ENCODE measurements around the gene CTSK. TPM values are rescaled to one million over a fixed set of nuclear protein-coding genes. Genes with fewer than 3 reads are reported as not detected.
"Not testable (repeated sequence)": the region's sequence is repeated elsewhere in the genome, so short reads cannot be mapped to it uniquely, and the experiment has no call there.

CTSK gene
- 51.6 and 53.6 TPM in 2 replicates for total RNA-seq
- long read RNA-seq, transcript CTSK-201 (8 exons, 1,692 nt), result major isoform, 502 of 530 reads
- long read RNA-seq, partial matches to known transcripts, result 8 of 530 reads
- long read RNA-seq, other reads (novel, unspliced or antisense), result 20 of 530 reads

- Mint-ChIP-seq H3K9me3 (ENCODE audit: unreplicated experiment) (no peaks in the 10 kb centered on the region), H3K27me3 (ENCODE audit: unreplicated experiment) (no peaks in the 10 kb centered on the region), H3K36me3 (ENCODE audit: unreplicated experiment) (peaks cover 10% of the 10 kb centered on the region), H3K27ac (ENCODE audit: unreplicated experiment) (peak within 1 kb of the TSS; percentile 69), H3K4me1 (ENCODE audit: unreplicated experiment) (peaks cover 36% of the 10 kb centered on the region), H3K4me3 (ENCODE audit: unreplicated experiment) (peak within 1 kb of the TSS; percentile 76)
- no peak for DNase-seq (ENCODE audit: extremely low spot score, unreplicated experiment)
- no peak for TF ChIP-seq CTCF (IDR thresholded peaks at IDR 0.05)
These were observed at the start of gene CTSK for GRCh38 chr1:150808121-150808520. Gene CTSK (minus strand): TSS chr1:150808260. CDS start chr1:150806805, 1,455 bp downstream.

GRCh38 chr1:150852734-150853133, 44.7 kb upstream of the CTSK start:
- not testable (repeated sequence) for DNase-seq (ENCODE audit: extremely low spot score, unreplicated experiment); H3K27ac Mint-ChIP-seq (ENCODE audit: unreplicated experiment); H3K4me1 Mint-ChIP-seq (ENCODE audit: unreplicated experiment); H3K27me3 Mint-ChIP-seq (ENCODE audit: unreplicated experiment); H3K4me3 Mint-ChIP-seq (ENCODE audit: unreplicated experiment); H3K9me3 Mint-ChIP-seq (ENCODE audit: unreplicated experiment)
- H3K36me3 Mint-ChIP-seq (ENCODE audit: unreplicated experiment), result peaks cover 22% of the 10 kb centered on the region

- peak; percentile 81 for DNase-seq (ENCODE audit: extremely low spot score, unreplicated experiment)
- H3K4me1 Mint-ChIP-seq (ENCODE audit: unreplicated experiment); H3K27me3 Mint-ChIP-seq (ENCODE audit: unreplicated experiment); H3K27ac Mint-ChIP-seq (ENCODE audit: unreplicated experiment); H3K4me3 Mint-ChIP-seq (ENCODE audit: unreplicated experiment); H3K9me3 Mint-ChIP-seq (ENCODE audit: unreplicated experiment): not testable (repeated sequence)
- H3K36me3 Mint-ChIP-seq (ENCODE audit: unreplicated experiment), result peaks cover 27% of the 10 kb centered on the region
These were observed 42.8 kb upstream of the CTSK start for GRCh38 chr1:150850801-150851362.

GRCh38 chr1:150846473-150847146, 38.5 kb upstream of the CTSK start:
- no peaks in the 10 kb centered on the region for H3K27me3 Mint-ChIP-seq (ENCODE audit: unreplicated experiment)
- TF ChIP-seq CTCF (IDR thresholded peaks at IDR 0.05), result no peak
- peaks cover 21% of the 10 kb centered on the region for H3K36me3 Mint-ChIP-seq (ENCODE audit: unreplicated experiment)
- H3K27ac Mint-ChIP-seq (ENCODE audit: unreplicated experiment), result no peak overlapping the region
- H3K9me3 Mint-ChIP-seq (ENCODE audit: unreplicated experiment), result no peaks in the 10 kb centered on the region
- no peak overlapping the region for H3K4me3 Mint-ChIP-seq (ENCODE audit: unreplicated experiment)
- no peaks in the 10 kb centered on the region for H3K4me1 Mint-ChIP-seq (ENCODE audit: unreplicated experiment)
- no peak for DNase-seq (ENCODE audit: extremely low spot score, unreplicated experiment)

GRCh38 chr1:150843474-150843873, 35.4 kb upstream of the CTSK start:
- no peak overlapping the region for H3K4me3 Mint-ChIP-seq (ENCODE audit: unreplicated experiment)
- H3K4me1 Mint-ChIP-seq (ENCODE audit: unreplicated experiment), result no peaks in the 10 kb centered on the region
- no peak for TF ChIP-seq CTCF (IDR thresholded peaks at IDR 0.05)
- H3K36me3 Mint-ChIP-seq (ENCODE audit: unreplicated experiment), result peaks cover 33% of the 10 kb centered on the region
- no peaks in the 10 kb centered on the region for H3K27me3 Mint-ChIP-seq (ENCODE audit: unreplicated experiment)
- no peaks in the 10 kb centered on the region for H3K9me3 Mint-ChIP-seq (ENCODE audit: unreplicated experiment)
- DNase-seq (ENCODE audit: extremely low spot score, unreplicated experiment), result no peak
- H3K27ac Mint-ChIP-seq (ENCODE audit: unreplicated experiment), result no peak overlapping the region

GRCh38 chr1:150842964-150843363, 34.9 kb upstream of the CTSK start:
- Mint-ChIP-seq H3K9me3 (ENCODE audit: unreplicated experiment) (no peaks in the 10 kb centered on the region), H3K27ac (ENCODE audit: unreplicated experiment) (no peak overlapping the region), H3K27me3 (ENCODE audit: unreplicated experiment) (no peaks in the 10 kb centered on the region), H3K36me3 (ENCODE audit: unreplicated experiment) (peaks cover 30% of the 10 kb centered on the region), H3K4me1 (ENCODE audit: unreplicated experiment) (no peaks in the 10 kb centered on the region), H3K4me3 (ENCODE audit: unreplicated experiment) (no peak overlapping the region)
- no peak for TF ChIP-seq CTCF (IDR thresholded peaks at IDR 0.05)
- no peak for DNase-seq (ENCODE audit: extremely low spot score, unreplicated experiment)
